Testis (tissue), 3 donors: ENCODE data around the gene EIF5A2. TPM values are rescaled to one million over a fixed set of nuclear protein-coding genes. Genes with fewer than 3 reads are reported as not detected.

Source experiments
- DNase-seq: peaks from one replicate; pipeline ENCODE4 v3.0.0-alpha.2; 2019
- H3K27ac ChIP-seq, 2 donors: fragments of 200-600 bp; sonication (generic); one replicate each; pipeline ENCODE4 v1.5.1; 2019
- H3K27me3 ChIP-seq: fragments of 200-600 bp; sonication (generic); one replicate; pipeline ENCODE4 v1.5.1; 2019
- H3K36me3 ChIP-seq: fragments of 200-600 bp; sonication (generic); one replicate; pipeline ENCODE4 v1.5.1; 2017; ENCODE audit warnings: low read depth; ENCODE audit errors: missing control alignments
- H3K4me1 ChIP-seq: fragments of 200-600 bp; sonication (generic); one replicate; pipeline ENCODE4 v1.5.1; 2019
- H3K4me3 ChIP-seq, 2 donors: fragments of 200-600 bp; sonication (generic); one replicate each; pipeline ENCODE4 v1.5.1; 2017 to 2019
- H3K9me3 ChIP-seq: fragments of 200-600 bp; sonication (generic); one replicate; pipeline ENCODE4 v1.5.1; 2017
- POLR2A ChIP-seq: fragments of 450-650 bp; IDR thresholded peaks from one replicate; pipeline ENCODE4 v1.6.1; 2017; ENCODE audit warnings: antibody characterized with exemption, mild to moderate bottlenecking, moderate library complexity
- WGBS, 2 donors: methylation state at CpG; one replicate each; pipeline ENCODE4 v1.1.5; 2018; 5-methylcytosine and 5-hydroxymethylcytosine counted together
- intact Hi-C: fragments of 100-400 bp; cut with DNase I; formaldehyde crosslinking; loops from one replicate; pipeline ENCODE4 v1.15.1; 2023; ENCODE audit warnings: low total_unique reads
- polyA plus RNA-seq: library from polyadenylated mRNA; stranded (reverse); fragments of 350-450 nt; fragmentation: Illumina TruSeq; extraction: RNeasy Lipid Tissue Mini Kit (QIAGEN cat#74804); gene quantifications from one replicate; pipeline ENCODE4 v1.2.3, GENCODE V29; 2014; ENCODE audit warnings: low read depth, low replicate concordance; ENCODE audit not compliant: insufficient read depth
- total RNA-seq, 2 donors: library from RNA; depleted of rRNA; stranded (reverse); fragments of >200 nt; gene quantifications; one replicate each; pipeline ENCODE4 v1.2.3, GENCODE V29; 2016
- TF ChIP-seq, protein P1 (sequence below), 3 experiments: fragments of 450-650 bp in 2 of 3; fragments of 200-600 bp in 1 of 3; sonication (generic) in 1 of 3; IDR thresholded peaks; one replicate each; pipeline ENCODE4 v1.5.1; 2016 to 2019; ENCODE audit warnings: antibody characterized with exemption in 3 of 3, mild to moderate bottlenecking in 2 of 3, moderate library complexity in 1 of 3

The EIF5A2 gene
- total and polyA plus RNA-seq, 3 donors from 2014 or later: 3.6 to 60.0 (median 6.1) TPM

DNA sequence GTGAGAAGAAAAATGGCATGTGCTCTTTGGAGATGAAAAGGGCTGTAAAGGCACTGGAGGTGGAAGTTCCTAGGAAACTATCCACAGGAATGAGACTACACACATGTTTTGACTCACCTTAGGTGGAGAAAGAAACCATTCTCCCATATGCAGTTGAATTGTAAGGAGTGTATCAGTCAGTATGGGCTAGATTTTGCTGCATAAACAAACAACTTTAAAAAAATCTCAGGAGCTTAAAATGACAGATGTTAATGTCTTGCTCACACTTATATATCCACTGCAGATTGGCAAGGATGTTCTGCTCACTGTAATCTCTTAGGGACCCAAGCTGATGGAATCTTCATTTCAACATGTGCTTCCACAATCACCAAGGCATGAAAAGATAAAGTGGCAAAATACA, 64.1 kb downstream of the EIF5A2 start:
- Histone ChIP-seq H3K27me3 (no peaks in the 10 kb centered on the region), H3K27ac (no peak overlapping the region), H3K36me3 (no peaks in the 10 kb centered on the region), H3K9me3 (no peaks in the 10 kb centered on the region), H3K4me3 (no peak overlapping the region), H3K4me1 (no peaks in the 10 kb centered on the region)
- TF ChIP-seq, protein P1, sequence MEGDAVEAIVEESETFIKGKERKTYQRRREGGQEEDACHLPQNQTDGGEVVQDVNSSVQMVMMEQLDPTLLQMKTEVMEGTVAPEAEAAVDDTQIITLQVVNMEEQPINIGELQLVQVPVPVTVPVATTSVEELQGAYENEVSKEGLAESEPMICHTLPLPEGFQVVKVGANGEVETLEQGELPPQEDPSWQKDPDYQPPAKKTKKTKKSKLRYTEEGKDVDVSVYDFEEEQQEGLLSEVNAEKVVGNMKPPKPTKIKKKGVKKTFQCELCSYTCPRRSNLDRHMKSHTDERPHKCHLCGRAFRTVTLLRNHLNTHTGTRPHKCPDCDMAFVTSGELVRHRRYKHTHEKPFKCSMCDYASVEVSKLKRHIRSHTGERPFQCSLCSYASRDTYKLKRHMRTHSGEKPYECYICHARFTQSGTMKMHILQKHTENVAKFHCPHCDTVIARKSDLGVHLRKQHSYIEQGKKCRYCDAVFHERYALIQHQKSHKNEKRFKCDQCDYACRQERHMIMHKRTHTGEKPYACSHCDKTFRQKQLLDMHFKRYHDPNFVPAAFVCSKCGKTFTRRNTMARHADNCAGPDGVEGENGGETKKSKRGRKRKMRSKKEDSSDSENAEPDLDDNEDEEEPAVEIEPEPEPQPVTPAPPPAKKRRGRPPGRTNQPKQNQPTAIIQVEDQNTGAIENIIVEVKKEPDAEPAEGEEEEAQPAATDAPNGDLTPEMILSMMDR (IDR thresholded peaks at IDR 0.05): no peak
- no peak for TF ChIP-seq POLR2A
- DNase-seq: no peak
- intact Hi-C loops: no loop called here

- WGBS, 2 donors: 63 to 78% methylated on average over 2 of the region's 2 CpGs
- Histone ChIP-seq H3K27me3 (no peaks in the 10 kb centered on the region), H3K27ac (no peak overlapping the region), H3K36me3 (no peaks in the 10 kb centered on the region), H3K4me1 (no peaks in the 10 kb centered on the region), H3K4me3 (no peak overlapping the region), H3K9me3 (no peaks in the 10 kb centered on the region)
- TF ChIP-seq, protein P1 (IDR thresholded peaks at IDR 0.05): no peak
- no peak for TF ChIP-seq POLR2A
- intact Hi-C loops: no loop called here
- DNase-seq: no peak
Observed at GRCh38 chr3:170840291-170840859, 68.1 kb downstream of the EIF5A2 start.

DNA sequence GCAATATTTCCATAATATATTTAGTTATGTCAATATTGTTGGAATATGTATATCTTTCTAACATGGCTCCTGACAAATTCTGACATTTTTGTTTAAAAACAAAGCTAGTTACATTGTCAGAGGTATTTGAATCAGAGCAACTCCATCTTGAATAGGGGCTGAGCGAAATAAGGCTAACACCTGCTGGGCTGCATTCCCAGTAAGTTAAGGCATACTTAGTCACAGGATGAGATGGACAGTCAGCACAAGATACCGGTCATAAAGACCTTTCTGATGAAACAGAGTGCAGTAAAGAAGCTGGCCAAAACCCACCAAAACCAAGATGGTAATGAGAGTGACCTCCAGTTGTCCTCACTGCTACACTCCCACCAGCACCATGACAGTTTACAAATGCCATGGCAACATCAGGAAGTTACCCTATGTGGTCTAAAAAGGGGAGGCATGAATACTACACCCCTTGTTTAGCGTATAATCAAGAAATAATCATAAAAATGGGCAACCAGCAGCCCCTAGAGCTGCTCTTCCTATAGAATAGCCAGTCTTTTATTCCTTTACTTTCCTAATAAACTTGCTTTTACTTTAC, 68.8 kb downstream of the EIF5A2 start:
- H3K36me3 ChIP-seq: no peaks in the 10 kb centered on the region
- no peaks in the 10 kb centered on the region for H3K9me3 ChIP-seq
- intact Hi-C loops: no loop called here
- H3K4me1 ChIP-seq: no peaks in the 10 kb centered on the region
- TF ChIP-seq POLR2A: no peak
- TF ChIP-seq, protein P1 (IDR thresholded peaks at IDR 0.05): no peak
- WGBS, 2 donors: 85 to 89% methylated on average over 3 of the region's 3 CpGs
- H3K27ac ChIP-seq: no peak overlapping the region
- H3K4me3 ChIP-seq: no peak overlapping the region
- no peak for DNase-seq
- no peaks in the 10 kb centered on the region for H3K27me3 ChIP-seq

Other genes with a start within 250 kb of the EIF5A2 start
- 10 to 100 TPM; 27.2 to 28.4 TPM for gene RPL22L1, start 38.4 kb downstream of the EIF5A2 start, total RNA-seq
- gene RPL22L1, start 38.4 kb downstream of the EIF5A2 start, polyA plus RNA-seq: 40.6 TPM
- gene SLC2A2, start 118.1 kb upstream of the EIF5A2 start, total RNA-seq: not detected
- 0.12 TPM for gene SLC2A2, start 118.1 kb upstream of the EIF5A2 start, polyA plus RNA-seq